HepG2 (cell line): ENCODE measurements around the gene ALDH4A1.

Experiments
- POLR2A ChIP-seq, 2 experiments: IDR thresholded peaks; 2 replicates each; pipeline ENCODE4 v1.6.1; 2011; ENCODE audit warnings: low read depth in 2 of 2, low read length in 2 of 2, mild to moderate bottlenecking in 1 of 2, moderate library complexity in 1 of 2; ENCODE audit not compliant: insufficient read depth in 1 of 2
- YY1 ChIP-seq: IDR thresholded peaks from 2 replicates; pipeline ENCODE4 v1.6.1; 2011; ENCODE audit warnings: low read length, low read depth, moderate library complexity, mild to moderate bottlenecking; ENCODE audit not compliant: insufficient read depth, insufficient replicate concordance
- ZNF354B ChIP-seq: sonication (generic); formaldehyde crosslinking; IDR thresholded peaks from 2 replicates; pipeline ENCODE4 v1.8.0; 2022; ENCODE audit warnings: mild to moderate bottlenecking, missing genetic modification reagents
- TF ChIP-seq, protein P1 (sequence below): sonication (generic); formaldehyde crosslinking; IDR thresholded peaks from 2 replicates; pipeline ENCODE4 v1.5.0; 2020; ENCODE audit warnings: mild to moderate bottlenecking, missing genetic modification reagents, moderate library complexity
- TF ChIP-seq, protein P2 (sequence below): sonication (generic); formaldehyde crosslinking; IDR thresholded peaks from 2 replicates; pipeline ENCODE4 v1.8.1; 2023; ENCODE audit warnings: mild to moderate bottlenecking, missing genetic modification reagents, borderline replicate concordance

DNA sequence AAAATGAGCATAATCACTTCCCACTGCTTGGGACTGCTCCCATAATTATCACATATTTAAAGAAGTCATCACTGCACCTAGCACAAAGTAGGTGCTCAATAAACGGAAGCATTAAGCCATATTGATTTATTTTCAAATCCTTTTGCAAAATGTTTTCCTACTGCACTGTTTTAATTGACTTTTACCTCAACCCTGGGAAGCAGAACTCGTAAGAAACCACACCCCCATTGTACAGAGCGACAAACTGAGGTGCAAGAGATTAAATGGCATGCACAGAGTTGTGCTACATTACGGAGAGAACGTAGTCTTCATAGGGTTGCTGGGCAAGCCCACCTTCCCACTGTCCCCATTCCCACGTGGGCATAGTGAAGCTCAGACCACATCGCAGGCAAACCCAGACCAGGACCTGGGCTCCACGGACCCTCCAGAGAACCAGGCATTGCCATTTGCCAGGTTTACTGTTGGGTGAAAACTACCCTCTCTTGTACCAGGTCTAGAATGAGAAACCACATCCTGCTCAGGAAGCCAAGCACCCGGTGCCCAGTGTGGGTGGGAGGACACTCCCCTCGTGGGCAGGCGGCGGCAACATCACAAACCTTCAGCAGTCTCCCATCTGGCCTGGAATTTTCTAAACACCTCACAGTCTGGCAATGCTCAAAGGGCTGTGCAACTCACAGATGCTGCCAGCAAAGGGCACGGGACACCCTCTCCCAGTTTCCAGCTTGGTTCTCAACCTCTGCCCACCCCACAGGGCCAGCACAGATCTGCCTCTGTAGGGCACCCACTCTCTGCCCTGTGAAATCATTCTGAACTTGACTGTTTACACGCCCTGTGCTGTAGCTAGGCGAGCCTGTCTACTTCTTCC is 45.9 kb upstream of the ALDH4A1 start:
- no peak for TF ChIP-seq YY1
- TF ChIP-seq, protein P1, sequence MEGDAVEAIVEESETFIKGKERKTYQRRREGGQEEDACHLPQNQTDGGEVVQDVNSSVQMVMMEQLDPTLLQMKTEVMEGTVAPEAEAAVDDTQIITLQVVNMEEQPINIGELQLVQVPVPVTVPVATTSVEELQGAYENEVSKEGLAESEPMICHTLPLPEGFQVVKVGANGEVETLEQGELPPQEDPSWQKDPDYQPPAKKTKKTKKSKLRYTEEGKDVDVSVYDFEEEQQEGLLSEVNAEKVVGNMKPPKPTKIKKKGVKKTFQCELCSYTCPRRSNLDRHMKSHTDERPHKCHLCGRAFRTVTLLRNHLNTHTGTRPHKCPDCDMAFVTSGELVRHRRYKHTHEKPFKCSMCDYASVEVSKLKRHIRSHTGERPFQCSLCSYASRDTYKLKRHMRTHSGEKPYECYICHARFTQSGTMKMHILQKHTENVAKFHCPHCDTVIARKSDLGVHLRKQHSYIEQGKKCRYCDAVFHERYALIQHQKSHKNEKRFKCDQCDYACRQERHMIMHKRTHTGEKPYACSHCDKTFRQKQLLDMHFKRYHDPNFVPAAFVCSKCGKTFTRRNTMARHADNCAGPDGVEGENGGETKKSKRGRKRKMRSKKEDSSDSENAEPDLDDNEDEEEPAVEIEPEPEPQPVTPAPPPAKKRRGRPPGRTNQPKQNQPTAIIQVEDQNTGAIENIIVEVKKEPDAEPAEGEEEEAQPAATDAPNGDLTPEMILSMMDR (CRISPR knock-in tag), result no peak
- no peak; the same call in 1 of the 2 replicates for TF ChIP-seq ZNF354B
- TF ChIP-seq, protein P2, sequence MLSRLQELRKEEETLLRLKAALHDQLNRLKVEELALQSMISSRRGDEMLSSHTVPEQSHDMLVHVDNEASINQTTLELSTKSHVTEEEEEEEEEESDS (CRISPR knock-in tag), result no peak
- no peak for TF ChIP-seq POLR2A (IDR thresholded peaks at IDR 0.05; ENCODE audit: insufficient read depth in 1 of 2, low read depth in 2 of 2, low read length in 2 of 2)
